C4-2B (cell line): ENCODE data around the gene ZNF22.

Source experiments
- CTCF ChIP-seq: fragments of 450-650 bp; conservative IDR thresholded peaks from 2 replicates; pipeline ENCODE4 v1.5.1; 2017; ENCODE audit warnings: mild to moderate bottlenecking
- ZFX ChIP-seq: fragments of 450-650 bp; IDR thresholded peaks from 2 replicates; pipeline ENCODE4 v1.6.1; 2017

GRCh38 chr10:44979281-44980191 lies 21.2 kb upstream of the ZNF22 start:
- TF ChIP-seq CTCF (no peak), ZFX (no peak)
